Measurements from ENCODE around the gene CNNM2.

GRCh38 chr10:102870221-102870620 lies 47.9 kb upstream of the CNNM2 start:
- TF ChIP-seq, protein P1, sequence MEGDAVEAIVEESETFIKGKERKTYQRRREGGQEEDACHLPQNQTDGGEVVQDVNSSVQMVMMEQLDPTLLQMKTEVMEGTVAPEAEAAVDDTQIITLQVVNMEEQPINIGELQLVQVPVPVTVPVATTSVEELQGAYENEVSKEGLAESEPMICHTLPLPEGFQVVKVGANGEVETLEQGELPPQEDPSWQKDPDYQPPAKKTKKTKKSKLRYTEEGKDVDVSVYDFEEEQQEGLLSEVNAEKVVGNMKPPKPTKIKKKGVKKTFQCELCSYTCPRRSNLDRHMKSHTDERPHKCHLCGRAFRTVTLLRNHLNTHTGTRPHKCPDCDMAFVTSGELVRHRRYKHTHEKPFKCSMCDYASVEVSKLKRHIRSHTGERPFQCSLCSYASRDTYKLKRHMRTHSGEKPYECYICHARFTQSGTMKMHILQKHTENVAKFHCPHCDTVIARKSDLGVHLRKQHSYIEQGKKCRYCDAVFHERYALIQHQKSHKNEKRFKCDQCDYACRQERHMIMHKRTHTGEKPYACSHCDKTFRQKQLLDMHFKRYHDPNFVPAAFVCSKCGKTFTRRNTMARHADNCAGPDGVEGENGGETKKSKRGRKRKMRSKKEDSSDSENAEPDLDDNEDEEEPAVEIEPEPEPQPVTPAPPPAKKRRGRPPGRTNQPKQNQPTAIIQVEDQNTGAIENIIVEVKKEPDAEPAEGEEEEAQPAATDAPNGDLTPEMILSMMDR (IDR thresholded peaks at IDR 0.05), result no peak
- TF ChIP-seq POLR2A (IDR thresholded peaks at IDR 0.05), result no peak

Data from heart left ventricle (tissue), 13 donors.